ENCODE data around the gene TACR2. TPM values are rescaled to one million over a fixed set of nuclear protein-coding genes. Genes with fewer than 3 reads are reported as not detected.

The TACR2 gene
- polyA plus RNA-seq, 2 of the 4 experiments (the other 2 are of a cell fraction): 0.09 to 0.16 TPM

- POLR2A ChIA-PET: no interaction called here
These were observed 40.1 kb downstream of the TACR2 start for GRCh38 chr10:69376662-69377061.

GRCh38 chr10:69375307-69376151, 41.2 kb downstream of the TACR2 start:
- TF ChIP-seq CHD2 (IDR thresholded peaks at IDR 0.05; ENCODE audit: low read length, partially characterized antibody): no peak
- ChIA-PET POLR2A (no interaction called here), CTCF (interaction anchor here (1.0 to 2.2 kb wide), 3 partner anchors 13 to 17 kb away, joined by 3 to 7 read pairs (median 5); no protein-coding TSS in a partner anchor)
- WGBS (ENCODE audit: missing lambda C conversion rate): 88% methylated on average over 19 of the region's 19 CpGs
- DNase-seq (ENCODE audit: low read depth in 1 of 2, low spot score in 1 of 2) (no peak), FAIRE-seq (no peak), ATAC-seq (peak; percentile 64 to 77; a peak in 4 of 6 replicates)
- Histone ChIP-seq H3K4me3 (no peak overlapping the region), H3K27ac (peak overlapping the region in 1 of 2 experiments; percentile 29; a peak in 1 of 6 replicates), H3K4me1 (0 out of 3 replicates have a peak, but pooled peaks cover 3% of the 10 kb centered on the region), H3K4me2 (no peak overlapping the region), H3K9me3 (no peaks in the 10 kb centered on the region)

More at GRCh38 chr10:69376662-69377061, 40.1 kb downstream of the TACR2 start:
- no peak for DNase-seq (ENCODE audit: low read depth in 1 of 2, low spot score in 1 of 2)
- WGBS (ENCODE audit: missing lambda C conversion rate): 92% methylated on average over 11 of the region's 11 CpGs
- Histone ChIP-seq H3K27ac (no peak overlapping the region), H3K4me2 (no peak overlapping the region), H3K4me1 (0 out of 3 replicates have a peak, but pooled peaks cover 3% of the 10 kb centered on the region), H3K9me3 (no peaks in the 10 kb centered on the region), H3K4me3 (no peak overlapping the region)
- CTCF ChIA-PET: interaction anchor here (1.0 to 2.2 kb wide), 2 partner anchors 13 to 16 kb away, joined by 3 to 5 read pairs; no protein-coding TSS in a partner anchor
- no peak for ATAC-seq
- TF ChIP-seq HES2 (IDR thresholded peaks at IDR 0.05) (no peak), HOXA7 (CRISPR knock-in tag; IDR thresholded peaks at IDR 0.05) (no peak), POLR2AphosphoS2 (conservative IDR thresholded peaks at IDR 0.05; ENCODE audit: low read length) (no peak), CHD4 (IDR thresholded peaks at IDR 0.05; ENCODE audit: borderline replicate concordance) (no peak), HOXB13 (CRISPR knock-in tag; IDR thresholded peaks at IDR 0.05; ENCODE audit: low read depth) (no peak), FOXS1 (CRISPR knock-in tag; IDR thresholded peaks at IDR 0.05) (no peak), HMGXB4 (CRISPR knock-in tag; IDR thresholded peaks at IDR 0.05; ENCODE audit: borderline replicate concordance) (no peak), EHMT2 (IDR thresholded peaks at IDR 0.05; ENCODE audit: low read depth) (no peak), NFE2L2 (conservative IDR thresholded peaks at IDR 0.05; ENCODE audit: low read length) (no peak), REST (IDR thresholded peaks at IDR 0.05) (no peak), MAFK (IDR thresholded peaks at IDR 0.05; ENCODE audit: partially characterized antibody) (no peak)
- FAIRE-seq: no peak

GRCh38 chr10:69374931-69375306, 41.8 kb downstream of the TACR2 start:
- no peak overlapping the region for H3K27ac ChIP-seq
- CTCF ChIA-PET: interaction anchor here (0.5 to 2.2 kb wide), 3 partner anchors 12 to 583 kb away, joined by 3 to 7 read pairs (median 5); no protein-coding TSS in a partner anchor
- no peak for ATAC-seq

More at GRCh38 chr10:69374931-69375306, 41.8 kb downstream of the TACR2 start:
- H3K4me3 ChIP-seq: no peak overlapping the region
- no peak for FAIRE-seq
- DNase-seq (ENCODE audit: low read depth in 1 of 2, low spot score in 1 of 2): no peak
- POLR2A ChIA-PET: no interaction called here
- H3K4me1 ChIP-seq: 0 out of 3 replicates have a peak, but pooled peaks cover 3% of the 10 kb centered on the region
- no peaks in the 10 kb centered on the region for H3K9me3 ChIP-seq
- no peak overlapping the region for H3K4me2 ChIP-seq
- WGBS (ENCODE audit: missing lambda C conversion rate): 93% methylated on average over 2 of the region's 2 CpGs
- no peak for TF ChIP-seq TP53 (CRISPR knock-in tag; IDR thresholded peaks at IDR 0.05)
- no peak for TF ChIP-seq ATOH8 (CRISPR knock-in tag; IDR thresholded peaks at IDR 0.05; ENCODE audit: low read depth)
- TF ChIP-seq CBX2 (IDR thresholded peaks at IDR 0.05; ENCODE audit: borderline replicate concordance, low read depth): no peak
- TF ChIP-seq RCOR1 (IDR thresholded peaks at IDR 0.05; ENCODE audit: low read depth, low read length): no peak
- no peak for TF ChIP-seq CBX8 (IDR thresholded peaks at IDR 0.05)
- no peak for TF ChIP-seq ESRRA (IDR thresholded peaks at IDR 0.05; ENCODE audit: borderline replicate concordance, low read length)
